Pulmonary artery endothelial cell (primary cell): Measurements from ENCODE around the gene POU4F1. TPM values are rescaled to one million over a fixed set of nuclear protein-coding genes. Genes with fewer than 3 reads are reported as not detected.

ENCODE experiments used
- DNase-seq: peaks from one replicate; pipeline ENCODE4 v3.0.0-alpha.2; 2011; ENCODE audit warnings: low read depth, low spot score
- total RNA-seq: library from RNA; depleted of rRNA; stranded (reverse); fragments of >200 nt; gene quantifications from 2 replicates; pipeline ENCODE4 v1.2.3, GENCODE V29; 2014

The POU4F1 gene
- total RNA-seq, 1 donor from 2014 or later, result 2.6 TPM

DNA sequence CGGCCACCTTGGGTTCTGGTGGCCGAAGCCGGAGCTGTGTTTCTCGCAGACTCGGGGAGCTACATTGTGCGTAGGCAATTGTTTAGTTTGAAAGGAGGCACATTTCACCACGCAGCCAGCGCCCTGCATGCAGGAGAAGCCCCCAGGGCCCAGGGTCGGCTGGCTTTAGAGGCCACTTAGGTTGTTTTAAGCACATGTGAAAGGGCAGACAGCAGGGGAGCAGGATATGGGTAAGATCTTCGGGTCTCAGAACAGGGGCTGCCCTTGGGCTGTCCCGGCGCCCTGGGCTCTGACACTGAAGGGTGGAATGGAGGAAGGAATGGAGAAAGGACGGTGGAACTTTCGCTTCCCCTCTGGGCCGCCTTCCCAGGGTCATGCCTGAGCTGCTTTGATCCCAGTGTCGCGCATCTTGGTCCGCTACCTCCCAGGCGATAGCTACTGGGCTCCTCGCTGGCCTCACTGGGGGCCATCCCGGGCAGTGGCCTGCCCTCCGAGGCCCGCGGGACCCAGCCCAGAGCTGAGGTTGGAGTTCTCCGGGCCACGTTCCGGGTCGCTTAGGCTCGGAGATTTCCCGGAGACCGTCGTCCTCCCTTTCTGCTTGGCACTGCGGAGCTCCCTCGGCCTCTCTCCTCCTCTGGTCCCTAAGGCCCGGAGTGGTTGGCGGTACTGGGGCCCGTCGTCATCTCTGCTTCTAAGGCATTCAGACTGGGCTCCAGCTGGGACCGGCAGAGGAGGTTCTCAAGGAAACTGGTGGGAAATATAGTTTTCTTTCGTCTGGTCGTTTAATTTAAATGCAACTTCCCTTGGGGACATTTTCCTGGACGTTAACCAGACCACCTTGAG is 4.3 kb upstream of the POU4F1 start:
- no peak for DNase-seq

DNA sequence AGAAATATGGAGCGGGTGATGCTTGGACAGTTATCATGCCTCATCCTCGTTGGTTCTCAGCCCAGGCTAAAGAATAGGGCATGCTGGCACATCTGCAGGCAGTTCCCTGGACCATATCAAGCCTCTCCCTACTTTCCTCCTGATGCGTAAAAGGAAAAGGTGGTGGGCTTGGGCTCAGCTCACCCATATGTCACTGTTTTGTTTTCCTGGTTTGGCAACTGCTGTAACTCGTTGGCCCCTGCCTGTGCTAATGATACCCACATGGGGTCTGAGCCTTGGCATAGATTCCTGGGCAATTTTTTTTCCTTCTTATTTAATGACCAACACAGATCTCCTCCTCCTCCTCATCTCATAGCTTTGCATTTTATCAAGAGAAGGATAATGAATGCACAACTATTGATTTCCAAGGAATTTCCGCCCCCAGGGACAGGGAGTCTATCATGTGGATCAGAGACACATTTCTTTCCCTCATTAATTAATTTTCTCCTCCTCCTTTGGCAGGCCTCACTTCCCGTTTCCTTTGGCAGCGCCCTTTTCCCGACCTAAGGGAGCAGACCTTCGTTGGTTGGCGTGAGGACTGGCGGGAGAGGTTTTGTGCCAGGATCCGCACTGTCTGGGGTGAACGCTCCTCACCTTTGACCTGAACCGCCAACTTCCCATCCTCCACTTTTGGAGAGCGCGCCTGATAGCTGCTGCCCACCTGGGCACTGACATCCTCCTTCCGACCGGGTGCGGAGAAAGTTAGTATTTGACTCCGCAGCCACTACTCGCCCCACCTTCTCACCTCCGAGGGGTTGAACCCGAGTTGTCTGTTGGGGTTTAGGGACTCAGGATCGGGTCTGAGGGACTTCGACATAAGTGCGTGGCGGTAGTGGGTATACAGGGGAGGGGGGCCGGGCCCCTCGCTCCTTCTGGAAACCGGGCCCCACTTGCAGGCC is 3.4 kb upstream of the POU4F1 start:
- DNase-seq, result no peak

GRCh38 chr13:78604782-78605611 is 1.6 kb upstream of the POU4F1 start:
- no peak for DNase-seq

GRCh38 chr13:78602561-78603239 is 652 bp downstream of the POU4F1 start:
- no peak for DNase-seq

DNA sequence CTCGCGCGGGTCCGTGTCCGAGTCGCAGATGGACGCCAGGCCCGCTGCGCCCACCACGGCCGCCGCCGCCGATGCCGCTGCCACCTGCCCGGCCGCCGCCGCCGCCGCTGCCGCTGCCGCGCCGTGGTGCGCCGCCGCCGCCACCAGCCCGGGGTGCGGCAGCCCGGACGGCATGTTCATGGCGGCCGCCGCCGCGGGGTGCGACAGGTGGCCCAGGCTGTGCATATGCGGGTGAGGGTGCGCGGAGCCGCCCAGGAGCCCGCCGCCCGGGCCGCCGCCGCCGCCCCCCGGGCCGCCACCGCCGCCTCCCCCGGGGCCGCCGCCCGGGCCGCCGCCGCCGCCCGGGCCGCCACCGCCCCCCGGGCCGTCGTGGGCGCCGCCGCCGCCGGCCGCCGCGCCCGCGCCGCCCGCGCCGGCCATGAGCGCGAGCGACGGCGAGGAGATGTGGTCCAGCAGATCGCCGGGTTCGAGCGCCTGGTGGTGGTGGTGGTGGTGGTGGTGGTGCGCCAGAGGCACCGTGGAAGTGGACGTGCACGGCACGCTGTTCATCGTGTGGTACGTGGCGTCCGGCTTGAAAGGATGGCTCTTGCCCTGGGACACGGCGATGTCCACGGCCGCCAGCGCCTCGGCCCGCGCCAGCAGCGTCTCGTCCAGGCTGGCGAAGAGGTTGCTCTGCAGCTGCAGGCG is 1.3 kb downstream of the POU4F1 start:
- DNase-seq, result no peak

- no peak for DNase-seq
Measured at GRCh38 chr13:78601124-78601873, 2.1 kb downstream of the POU4F1 start.

GRCh38 chr13:78600280-78600883 is 3.0 kb downstream of the POU4F1 start:
- no peak for DNase-seq

DNA sequence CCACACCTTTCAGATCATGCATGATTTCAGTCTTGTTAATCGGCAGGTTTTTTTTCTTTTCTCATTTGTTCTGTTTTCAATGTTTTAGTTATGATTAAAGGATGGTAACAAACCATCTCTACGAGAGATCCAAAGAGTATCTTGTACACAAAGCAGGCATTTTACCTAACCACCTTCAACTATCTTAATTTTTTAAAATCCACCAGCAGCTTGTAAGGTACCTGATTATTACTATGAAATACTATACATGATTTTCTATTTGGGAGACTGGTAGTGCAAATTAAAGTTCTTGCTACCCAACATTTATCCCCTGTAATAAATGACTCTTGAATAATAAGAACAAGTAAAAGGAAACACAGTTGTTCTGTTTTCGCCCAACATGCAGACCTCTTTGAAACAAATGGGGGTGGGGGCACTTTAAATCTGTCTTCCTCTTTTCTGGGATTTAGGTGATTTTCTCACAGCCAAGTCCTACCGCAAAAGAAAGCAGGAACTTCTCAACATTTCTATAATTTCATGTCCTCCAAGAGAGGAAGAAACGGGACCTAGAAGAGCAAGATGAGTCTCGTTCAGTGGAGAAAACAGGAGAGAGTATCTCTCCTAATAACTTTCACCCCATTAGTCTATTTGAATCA is 3.6 kb downstream of the POU4F1 start:
- DNase-seq, result no peak

GRCh38 chr13:78598966-78599644 is 4.2 kb downstream of the POU4F1 start:
- no peak for DNase-seq

DNA sequence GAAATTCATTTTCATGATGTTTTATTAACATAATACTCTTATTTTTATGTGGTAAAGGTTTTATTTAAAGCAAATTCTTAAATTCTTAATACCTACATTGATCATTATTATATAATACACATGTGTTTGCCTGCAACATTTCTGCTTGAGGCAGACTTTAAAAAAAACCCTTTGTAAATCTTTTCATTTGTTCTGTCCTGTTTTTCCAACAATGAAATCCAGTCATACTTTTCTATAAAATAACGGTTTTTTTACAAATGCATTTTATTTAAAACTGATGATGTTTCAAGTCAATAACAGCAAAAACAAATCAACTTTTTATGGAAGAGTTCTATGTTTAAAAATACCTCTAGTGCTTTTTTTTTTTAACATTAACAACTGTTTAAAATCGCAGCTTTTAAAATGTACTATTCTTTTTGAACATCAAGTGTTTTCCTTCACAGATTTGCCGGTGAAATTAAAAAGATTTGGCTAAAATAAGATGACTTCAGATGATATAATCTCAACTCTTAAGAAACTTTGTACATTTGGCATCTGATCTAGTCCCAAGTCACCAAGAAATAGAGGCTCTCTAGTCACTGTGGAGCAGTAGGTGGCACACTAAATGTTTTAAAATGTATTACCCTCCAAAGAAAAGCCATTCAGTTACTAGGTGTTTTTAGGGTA is 5.1 kb downstream of the POU4F1 start:
- no peak for DNase-seq

DNA sequence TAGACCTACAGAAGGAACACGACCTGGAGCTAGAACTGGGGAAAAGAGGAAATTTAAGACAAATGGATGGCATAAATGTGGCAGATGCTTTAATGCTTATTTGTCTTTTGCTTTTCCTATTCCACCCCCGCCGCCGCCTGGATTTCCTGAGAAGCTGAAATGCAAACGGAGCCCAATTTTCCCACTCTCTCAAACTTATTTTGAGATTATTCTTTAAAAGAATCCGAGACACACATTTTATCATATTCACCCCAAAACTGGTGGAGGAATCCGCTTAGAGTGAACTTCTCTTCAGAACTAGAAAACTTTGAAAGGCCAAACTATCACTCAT is 5.8 kb downstream of the POU4F1 start:
- no peak for DNase-seq

DNA sequence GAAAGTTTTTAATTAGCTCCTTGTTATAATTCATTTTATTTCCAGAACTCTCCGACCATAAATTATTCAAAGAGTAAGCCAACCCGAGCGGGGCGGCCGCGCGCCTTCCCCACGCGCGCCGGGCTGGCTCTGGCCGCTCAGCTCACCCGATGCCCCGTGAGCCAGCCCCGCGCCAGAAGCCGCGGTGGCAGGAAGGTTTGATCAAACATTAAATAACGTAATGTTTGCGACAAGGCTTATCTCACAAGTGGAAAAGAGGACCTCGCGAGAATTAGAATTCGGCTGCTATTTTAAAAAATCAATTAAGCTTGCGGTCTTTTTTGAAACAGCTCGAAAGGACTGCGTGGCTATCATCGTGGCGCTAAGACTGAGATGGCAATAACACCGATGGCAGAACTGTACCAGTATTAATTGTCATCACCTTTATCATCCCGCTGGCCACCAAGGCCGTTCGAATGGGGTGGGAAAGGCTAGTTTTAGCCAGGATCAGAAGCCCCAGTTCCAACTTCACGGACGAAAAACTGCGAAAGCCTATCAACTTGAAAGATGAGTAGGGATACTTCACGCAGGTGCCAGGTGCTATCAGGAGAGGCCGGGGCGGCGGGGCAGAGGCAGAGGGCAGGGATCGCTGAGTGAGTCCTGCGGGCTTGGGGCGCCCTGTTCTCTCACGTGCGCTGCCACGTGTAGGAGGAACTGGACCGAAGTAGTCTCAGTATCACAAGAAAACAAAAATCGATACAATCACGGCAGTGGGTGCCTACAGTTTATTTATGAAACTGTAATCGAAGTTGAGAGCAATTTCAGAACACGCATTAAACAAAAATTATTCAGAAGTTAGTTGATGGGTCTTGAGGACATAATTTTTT is 6.4 kb downstream of the POU4F1 start:
- DNase-seq, result no peak

DNA sequence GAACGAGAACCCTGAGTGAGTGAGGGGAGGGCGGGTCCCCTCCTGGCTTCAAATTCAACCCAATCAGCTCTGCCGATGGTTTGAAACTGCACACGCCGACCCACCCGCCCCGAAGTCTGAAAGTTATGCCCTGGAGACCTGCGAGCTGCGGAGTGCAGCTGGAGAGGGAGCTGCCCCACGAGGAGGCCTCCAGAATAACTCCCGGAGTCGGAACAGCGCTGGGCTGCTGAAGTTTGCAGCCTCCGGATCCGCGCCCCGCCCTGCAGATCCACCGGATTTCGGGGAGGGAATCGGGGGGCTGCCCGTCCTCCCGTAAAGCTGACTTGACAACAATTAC is 7.0 kb downstream of the POU4F1 start:
- DNase-seq, result no peak

DNA sequence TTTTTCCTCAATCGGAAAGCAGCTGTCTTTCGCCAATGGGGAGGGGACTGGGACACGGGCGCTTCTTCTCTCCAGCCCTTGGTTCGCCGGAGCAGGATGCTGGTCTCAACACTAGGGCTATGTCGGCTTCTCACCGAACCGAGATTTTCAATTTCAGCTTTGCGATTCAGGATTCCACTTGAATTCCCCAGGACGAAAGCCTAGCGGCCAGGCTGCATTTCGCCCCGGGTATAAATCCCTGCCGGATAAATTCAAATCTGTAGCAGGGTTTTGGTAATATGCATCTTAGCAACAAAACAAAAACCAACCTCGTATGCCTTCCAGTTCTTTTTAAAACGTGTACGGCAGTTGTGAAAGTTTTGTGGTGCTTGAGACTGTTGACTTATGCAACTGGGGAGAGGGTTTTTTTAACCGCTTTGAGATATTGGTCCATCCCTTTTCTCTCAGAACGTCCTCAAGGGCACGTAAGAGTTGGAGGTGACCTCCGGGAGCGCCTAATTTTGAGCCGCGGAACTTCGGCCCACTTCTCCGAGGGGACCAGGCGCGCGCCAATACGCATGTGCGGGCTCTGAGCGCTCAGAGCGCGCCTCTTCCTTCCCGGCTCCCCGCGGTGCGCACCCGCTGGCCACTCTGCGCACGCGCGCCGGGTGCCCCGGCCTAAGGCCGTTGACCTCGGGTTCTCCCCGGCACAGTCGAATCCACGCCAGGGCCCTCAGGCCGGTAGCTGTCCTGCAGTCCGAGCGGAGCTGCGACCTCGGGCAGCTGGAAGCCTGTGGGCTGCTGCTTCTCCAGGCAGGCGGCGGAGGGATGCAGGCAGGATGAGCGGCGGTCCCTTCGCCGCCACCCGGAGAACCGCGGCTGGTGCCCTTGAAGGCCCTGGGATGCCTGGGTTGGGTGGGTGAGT is 7.6 kb downstream of the POU4F1 start:
- DNase-seq, result no peak

DNA sequence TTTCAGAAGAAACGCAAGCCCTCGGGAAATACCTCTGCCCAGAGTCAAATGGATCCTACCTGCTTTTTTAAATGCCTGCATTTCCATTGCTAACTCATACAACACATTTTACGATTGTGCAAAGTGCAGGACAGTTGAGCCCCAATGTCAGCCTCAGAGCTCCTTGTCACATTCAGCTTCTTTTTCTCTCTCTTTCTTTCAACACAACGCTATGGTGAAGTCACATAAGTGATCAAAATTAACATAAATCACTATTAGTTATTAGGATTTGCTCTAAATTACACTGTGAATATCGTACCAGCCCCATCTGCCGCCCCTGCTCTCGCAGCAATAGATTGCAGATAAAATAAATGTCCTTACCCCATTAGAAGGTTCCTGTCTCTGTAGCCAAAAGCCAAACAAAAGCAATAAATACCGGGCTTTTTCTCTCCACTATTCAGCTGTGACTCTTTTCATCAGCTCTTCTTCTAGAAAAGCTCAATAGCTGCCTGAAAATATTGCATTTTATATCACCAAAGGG is 8.8 kb downstream of the POU4F1 start:
- DNase-seq, result no peak
